Cardiac atrium fibroblast (primary cell): Measurements from ENCODE around the gene LRRN3. TPM values are rescaled to one million over a fixed set of nuclear protein-coding genes. Genes with fewer than 3 reads are reported as not detected.

ENCODE experiments used
- total RNA-seq: library from RNA; depleted of rRNA; stranded (reverse); fragments of >200 nt; gene quantifications from 2 replicates; pipeline ENCODE4 v1.2.3, GENCODE V29; 2015

The LRRN3 gene
- total RNA-seq: 0.18 and 3.1 TPM in 2 replicates

GRCh38 chr7:111090846-111091245, at the start of gene LRRN3:
Gene LRRN3, plus strand, starts transcription at chr7:111091127. Its CDS starts 31,646 bp downstream, at chr7:111122773.

